HG03469 (cell line): ENCODE measurements around the gene AIP.

Experiments used
- ATAC-seq: cut with Tn5 transposase; IDR thresholded peaks from one replicate; pipeline ENCODE4 v1.9.1; 2021; ENCODE audit warnings: mild to moderate bottlenecking, moderate library complexity, moderate number of reproducible peaks; ENCODE audit not compliant: unreplicated experiment

Gene AIP

GRCh38 chr11:67492801-67493547, 10.1 kb downstream of the AIP start:
- ATAC-seq: no peak

- ATAC-seq: no peak
These were observed 10.9 kb downstream of the AIP start for GRCh38 chr11:67493548-67494370.

GRCh38 chr11:67494371-67495233, 11.8 kb downstream of the AIP start:
- ATAC-seq: no peak

- ATAC-seq: no peak
These were observed 12.6 kb downstream of the AIP start for GRCh38 chr11:67495234-67496005.

GRCh38 chr11:67496113-67496512, 13.3 kb downstream of the AIP start:
- ATAC-seq: no peak

GRCh38 chr11:67497656-67498291, 14.9 kb downstream of the AIP start:
- ATAC-seq: no peak

GRCh38 chr11:67498544-67498972, 15.7 kb downstream of the AIP start:
- ATAC-seq: no peak

GRCh38 chr11:67499808-67500483, 17.1 kb downstream of the AIP start:
- ATAC-seq: no peak

GRCh38 chr11:67500484-67500821, 17.6 kb downstream of the AIP start:
- ATAC-seq: no peak

GRCh38 chr11:67500831-67501715, 18.2 kb downstream of the AIP start:
- no peak for ATAC-seq

- ATAC-seq: no peak
These were observed 19.0 kb downstream of the AIP start for GRCh38 chr11:67501854-67502253.

GRCh38 chr11:67502328-67502979, 19.6 kb downstream of the AIP start:
- no peak for ATAC-seq

- ATAC-seq: no peak
These were observed 20.5 kb downstream of the AIP start for GRCh38 chr11:67503119-67504004.

GRCh38 chr11:67504005-67504949, 21.5 kb downstream of the AIP start:
- ATAC-seq: no peak

- ATAC-seq: no peak
These were observed 22.2 kb downstream of the AIP start, which contains the start of gene PITPNM1 for GRCh38 chr11:67504950-67505581. Gene PITPNM1, minus strand, starts transcription at chr11:67505363. Its CDS starts 1,183 bp downstream, at chr11:67504180.
